IMR-90 (cell line): ENCODE results near the gene ZBED4.

ENCODE experiments used
- BHLHE40 ChIP-seq: fragments of 150-350 bp; IDR thresholded peaks from 2 replicates; pipeline ENCODE4 v1.6.1; 2016; ENCODE audit warnings: mild to moderate bottlenecking, low read depth, low read length
- CHD1 ChIP-seq: IDR thresholded peaks from 2 replicates; pipeline ENCODE4 v1.6.1; 2012; ENCODE audit warnings: low read depth, low read length, improper control_type of control experiment
- MXI1 ChIP-seq: IDR thresholded peaks from 2 replicates; pipeline ENCODE4 v1.6.1; 2012; ENCODE audit warnings: low read depth, mild to moderate bottlenecking, low read length, moderate library complexity, borderline replicate concordance
- POLR2A ChIP-seq: IDR thresholded peaks from 2 replicates; pipeline ENCODE4 v1.6.1; 2012; ENCODE audit warnings: mild to moderate bottlenecking, low read depth, low read length
- RFX5 ChIP-seq: IDR thresholded peaks from 2 replicates; pipeline ENCODE4 v1.8.0; 2012; ENCODE audit warnings: low read depth, mild to moderate bottlenecking, low read length, moderate library complexity
- SMC3 ChIP-seq: fragments of 150-350 bp; IDR thresholded peaks from 2 replicates; pipeline ENCODE4 v1.6.1; 2016; ENCODE audit warnings: low read depth, mild to moderate bottlenecking, antibody characterized with exemption, low read length, moderate library complexity
- TF ChIP-seq, protein P1 (sequence below): conservative IDR thresholded peaks from 2 replicates; pipeline ENCODE4 v1.5.1; 2012; ENCODE audit warnings: mild to moderate bottlenecking, low read depth, low read length, improper control_type of control experiment

DNA sequence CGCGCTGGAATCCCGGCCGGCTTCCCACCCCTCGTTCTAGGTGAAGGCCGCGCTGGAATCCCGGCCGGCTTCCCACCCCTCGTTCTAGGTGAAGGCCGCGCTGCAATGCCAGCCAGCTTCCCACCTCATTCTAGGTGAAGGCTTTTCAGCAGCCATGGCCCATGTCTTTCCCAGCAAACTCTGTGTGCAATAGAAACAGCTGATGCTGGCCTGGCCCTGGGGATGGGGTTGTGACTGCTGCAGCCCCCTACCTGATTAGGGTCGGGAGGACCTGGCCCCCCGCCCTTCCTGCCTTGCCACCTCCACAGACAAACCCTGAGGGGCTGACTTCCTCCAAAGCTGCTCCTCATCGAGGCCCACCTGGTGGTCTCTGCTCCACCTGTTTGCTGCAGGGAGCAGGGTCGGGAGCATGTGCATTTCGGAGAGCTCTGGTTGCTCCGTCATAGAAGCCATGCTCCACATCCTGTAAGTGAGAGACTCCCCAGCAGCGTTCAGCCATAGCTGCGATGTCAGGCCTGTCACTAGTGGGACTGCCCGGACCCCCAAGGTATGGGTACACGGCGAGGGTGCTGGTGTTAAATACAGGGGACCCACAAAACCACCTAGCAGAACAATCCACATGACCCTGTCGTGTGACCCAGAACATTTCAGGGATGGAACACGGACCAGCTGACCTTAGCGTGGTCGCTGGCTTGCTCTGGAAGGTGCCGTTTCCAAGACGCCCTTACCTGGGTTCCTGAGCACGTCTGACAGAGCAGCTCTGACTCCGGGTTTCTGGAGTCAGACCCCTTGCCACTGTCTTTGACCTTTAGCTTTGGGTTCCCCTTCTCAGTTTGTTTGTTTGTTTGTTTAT, 3.3 kb downstream of the ZBED4 start:
- TF ChIP-seq MXI1 (no peak), SMC3 (no peak), CHD1 (no peak), RFX5 (no peak), POLR2A (no peak), BHLHE40 (no peak)
- TF ChIP-seq, protein P1, sequence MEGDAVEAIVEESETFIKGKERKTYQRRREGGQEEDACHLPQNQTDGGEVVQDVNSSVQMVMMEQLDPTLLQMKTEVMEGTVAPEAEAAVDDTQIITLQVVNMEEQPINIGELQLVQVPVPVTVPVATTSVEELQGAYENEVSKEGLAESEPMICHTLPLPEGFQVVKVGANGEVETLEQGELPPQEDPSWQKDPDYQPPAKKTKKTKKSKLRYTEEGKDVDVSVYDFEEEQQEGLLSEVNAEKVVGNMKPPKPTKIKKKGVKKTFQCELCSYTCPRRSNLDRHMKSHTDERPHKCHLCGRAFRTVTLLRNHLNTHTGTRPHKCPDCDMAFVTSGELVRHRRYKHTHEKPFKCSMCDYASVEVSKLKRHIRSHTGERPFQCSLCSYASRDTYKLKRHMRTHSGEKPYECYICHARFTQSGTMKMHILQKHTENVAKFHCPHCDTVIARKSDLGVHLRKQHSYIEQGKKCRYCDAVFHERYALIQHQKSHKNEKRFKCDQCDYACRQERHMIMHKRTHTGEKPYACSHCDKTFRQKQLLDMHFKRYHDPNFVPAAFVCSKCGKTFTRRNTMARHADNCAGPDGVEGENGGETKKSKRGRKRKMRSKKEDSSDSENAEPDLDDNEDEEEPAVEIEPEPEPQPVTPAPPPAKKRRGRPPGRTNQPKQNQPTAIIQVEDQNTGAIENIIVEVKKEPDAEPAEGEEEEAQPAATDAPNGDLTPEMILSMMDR, result no peak
